DOHH2 (cell line): ENCODE measurements around the gene ZSWIM6.

Experiments used
- EZH2phosphoT487 ChIP-seq: fragments of 200-600 bp; sonication (generic); IDR thresholded peaks from 2 replicates; pipeline ENCODE4 v1.6.1; 2017; ENCODE audit warnings: borderline replicate concordance, mild to moderate bottlenecking, antibody characterized with exemption, low read length, moderate library complexity, mixed read lengths
- TF ChIP-seq, protein P1 (sequence below): fragments of 200-600 bp; sonication (generic); IDR thresholded peaks from one replicate; pipeline ENCODE4 v1.5.1; 2014; ENCODE audit warnings: antibody characterized with exemption, mild to moderate bottlenecking, low read depth, low read length; ENCODE audit not compliant: poor library complexity, severe bottlenecking

DNA sequence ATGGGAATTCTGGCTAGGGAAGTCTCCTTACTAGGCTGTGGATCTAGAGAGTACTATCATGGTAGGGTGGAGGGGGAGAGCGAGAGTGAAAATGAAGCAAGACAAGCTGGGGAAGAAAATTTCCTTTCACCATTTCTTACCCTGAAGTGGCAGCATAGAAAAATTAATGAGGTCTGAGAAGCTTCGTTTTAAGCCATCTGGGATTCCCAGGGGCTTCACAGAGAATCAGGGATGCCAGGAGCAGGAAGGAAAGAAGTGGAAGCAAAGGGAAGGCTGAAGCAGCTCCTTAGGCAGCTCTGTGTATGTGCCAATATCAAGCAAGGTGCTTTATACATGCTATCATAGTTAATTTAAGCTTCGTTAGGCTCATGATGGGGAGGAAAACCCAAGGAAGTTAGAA lies 169.9 kb downstream of the ZSWIM6 start:
- TF ChIP-seq, protein P1, sequence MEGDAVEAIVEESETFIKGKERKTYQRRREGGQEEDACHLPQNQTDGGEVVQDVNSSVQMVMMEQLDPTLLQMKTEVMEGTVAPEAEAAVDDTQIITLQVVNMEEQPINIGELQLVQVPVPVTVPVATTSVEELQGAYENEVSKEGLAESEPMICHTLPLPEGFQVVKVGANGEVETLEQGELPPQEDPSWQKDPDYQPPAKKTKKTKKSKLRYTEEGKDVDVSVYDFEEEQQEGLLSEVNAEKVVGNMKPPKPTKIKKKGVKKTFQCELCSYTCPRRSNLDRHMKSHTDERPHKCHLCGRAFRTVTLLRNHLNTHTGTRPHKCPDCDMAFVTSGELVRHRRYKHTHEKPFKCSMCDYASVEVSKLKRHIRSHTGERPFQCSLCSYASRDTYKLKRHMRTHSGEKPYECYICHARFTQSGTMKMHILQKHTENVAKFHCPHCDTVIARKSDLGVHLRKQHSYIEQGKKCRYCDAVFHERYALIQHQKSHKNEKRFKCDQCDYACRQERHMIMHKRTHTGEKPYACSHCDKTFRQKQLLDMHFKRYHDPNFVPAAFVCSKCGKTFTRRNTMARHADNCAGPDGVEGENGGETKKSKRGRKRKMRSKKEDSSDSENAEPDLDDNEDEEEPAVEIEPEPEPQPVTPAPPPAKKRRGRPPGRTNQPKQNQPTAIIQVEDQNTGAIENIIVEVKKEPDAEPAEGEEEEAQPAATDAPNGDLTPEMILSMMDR: no peak
- TF ChIP-seq EZH2phosphoT487: no peak
